Renal pelvis (tissue), 4 donors: ENCODE data around the gene CLEC17A. TPM values are rescaled to one million over a fixed set of nuclear protein-coding genes. Genes with fewer than 3 reads are reported as not detected.
"Not testable (repeated sequence)": the region's sequence is repeated elsewhere in the genome, so short reads cannot be mapped to it uniquely, and the experiment has no call there.

Source experiments
- DNase-seq: peaks from one replicate; pipeline ENCODE4 v3.0.0-alpha.2; 2013
- polyA plus RNA-seq, 3 donors: library from polyadenylated mRNA; unstranded; fragments of 120-200 nt; gene quantifications; one replicate each; pipeline ENCODE4 v1.2.1, GENCODE V29; 2013; ENCODE audit not compliant: insufficient read length in 3 of 3

CLEC17A gene
- polyA plus RNA-seq, 3 donors = 0.10 to 0.18 TPM; not detected in 1

DNA sequence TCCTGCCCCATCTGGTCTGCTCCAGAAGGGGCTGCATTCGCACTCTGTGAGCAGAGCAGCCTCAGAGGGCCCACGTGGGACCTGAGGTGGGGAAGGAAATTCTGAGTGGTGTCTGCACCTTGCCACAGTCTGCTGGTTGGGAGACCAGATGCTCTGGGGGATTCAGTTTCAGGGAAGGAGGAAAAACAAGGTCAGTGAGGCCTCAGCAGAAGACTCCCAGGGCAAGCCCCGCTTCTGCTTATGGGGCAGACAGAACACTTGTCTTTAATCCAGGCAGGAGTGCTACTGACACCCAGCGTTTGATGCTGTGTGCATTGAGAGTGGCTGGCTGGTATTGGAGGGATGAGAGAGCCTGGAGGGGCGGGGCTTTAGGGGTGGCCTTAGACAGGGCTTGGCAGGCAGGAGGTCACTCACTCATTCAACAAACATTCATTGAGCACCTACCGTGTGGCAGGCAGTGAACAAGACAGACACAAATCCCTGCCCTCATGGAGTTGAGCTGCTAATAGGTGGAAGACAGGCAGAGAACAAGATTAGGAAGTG is 4.9 kb upstream of the CLEC17A start:
- DNase-seq = no peak

GRCh38 chr19:14580623-14581237 is 2.2 kb upstream of the CLEC17A start:
- no peak for DNase-seq

DNA sequence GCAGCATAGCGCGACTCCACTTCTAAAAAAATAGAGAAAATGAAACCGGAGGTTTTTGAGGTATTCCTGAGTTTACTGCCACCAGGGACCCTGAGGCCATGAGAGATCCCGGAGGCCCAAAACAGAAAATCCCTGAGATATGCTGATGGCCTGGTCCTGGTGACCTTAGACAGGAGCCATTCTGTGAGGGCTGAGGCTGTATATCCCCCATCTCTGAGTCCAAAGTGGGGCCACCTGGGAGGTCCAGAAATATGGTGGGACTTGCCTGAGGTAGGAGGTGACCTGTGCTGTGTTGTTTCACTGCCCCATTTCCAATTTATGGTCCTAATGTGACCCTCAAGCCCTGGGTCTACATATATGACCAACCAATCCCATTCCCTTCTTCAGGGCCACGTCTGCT is 1.5 kb downstream of the CLEC17A start:
- DNase-seq = not testable (repeated sequence)

DNA sequence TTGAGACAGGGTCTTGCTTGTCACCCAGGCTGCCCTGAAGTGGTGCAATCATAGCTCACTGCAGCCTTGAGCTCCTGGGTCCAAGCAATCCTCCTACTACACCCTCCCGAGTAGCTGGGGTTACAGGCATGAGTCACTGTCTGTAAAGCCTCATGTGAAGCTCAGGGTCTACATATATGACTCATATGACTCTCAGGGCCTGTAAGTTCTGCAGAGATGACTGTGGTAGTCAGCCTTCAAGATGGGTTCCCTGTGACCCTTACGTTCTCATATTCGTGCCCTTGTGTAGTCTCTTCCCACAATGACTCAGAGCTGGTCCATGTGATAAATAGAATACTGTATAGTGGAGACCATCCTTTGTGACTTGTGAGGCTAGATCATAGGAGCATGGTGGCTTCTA is 2.3 kb downstream of the CLEC17A start:
- not testable (repeated sequence) for DNase-seq

DNA sequence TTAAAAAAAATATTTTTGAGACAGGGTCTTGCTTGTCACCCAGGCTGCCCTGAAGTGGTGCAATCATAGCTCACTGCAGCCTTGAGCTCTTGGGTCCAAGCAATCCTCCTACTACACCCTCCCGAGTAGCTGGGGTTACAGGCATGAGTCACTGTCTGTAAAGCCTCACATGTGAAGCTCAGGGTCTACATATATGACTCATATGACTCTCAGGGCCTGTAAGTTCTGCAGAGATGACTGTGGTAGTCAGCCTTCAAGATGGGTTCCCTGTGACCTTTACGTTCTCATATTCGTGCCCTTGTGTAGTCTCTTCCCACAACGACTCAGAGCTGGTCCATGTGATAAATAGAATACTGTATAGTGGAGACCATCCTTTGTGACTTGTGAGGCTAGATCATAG is 6.5 kb downstream of the CLEC17A start:
- not testable (repeated sequence) for DNase-seq

GRCh38 chr19:14595558-14595957 is 12.7 kb downstream of the CLEC17A start:
- no peak for DNase-seq

DNA sequence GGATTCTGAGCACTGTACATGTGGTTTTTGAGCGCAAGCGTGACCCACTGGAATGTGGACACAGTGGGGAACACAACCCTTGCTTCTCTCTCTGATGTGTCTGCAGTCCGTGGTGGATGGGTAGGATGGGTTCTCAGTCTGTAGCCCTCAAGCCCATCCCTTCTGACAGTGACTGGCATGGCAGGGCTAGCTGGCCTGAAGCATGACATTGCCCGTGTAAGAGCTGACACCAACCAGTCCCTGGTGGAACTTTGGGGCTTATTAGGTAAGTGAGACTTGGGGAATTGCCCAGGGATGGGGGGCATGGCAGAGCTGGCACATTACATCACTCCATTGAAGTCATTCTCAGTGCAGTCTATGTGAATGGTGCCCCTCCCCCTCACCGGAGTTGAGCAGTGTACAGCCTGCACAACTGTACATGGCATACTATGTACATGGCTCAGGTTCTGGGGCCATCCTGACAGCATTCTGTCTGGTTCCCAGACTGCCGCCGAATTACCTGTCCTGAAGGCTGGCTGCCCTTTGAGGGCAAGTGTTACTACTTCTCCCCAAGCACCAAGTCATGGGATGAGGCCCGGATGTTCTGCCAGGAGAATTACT is 16.8 kb downstream of the CLEC17A start:
- DNase-seq = no peak

GRCh38 chr19:14603990-14604387 is 21.1 kb downstream of the CLEC17A start:
- no peak for DNase-seq

DNA sequence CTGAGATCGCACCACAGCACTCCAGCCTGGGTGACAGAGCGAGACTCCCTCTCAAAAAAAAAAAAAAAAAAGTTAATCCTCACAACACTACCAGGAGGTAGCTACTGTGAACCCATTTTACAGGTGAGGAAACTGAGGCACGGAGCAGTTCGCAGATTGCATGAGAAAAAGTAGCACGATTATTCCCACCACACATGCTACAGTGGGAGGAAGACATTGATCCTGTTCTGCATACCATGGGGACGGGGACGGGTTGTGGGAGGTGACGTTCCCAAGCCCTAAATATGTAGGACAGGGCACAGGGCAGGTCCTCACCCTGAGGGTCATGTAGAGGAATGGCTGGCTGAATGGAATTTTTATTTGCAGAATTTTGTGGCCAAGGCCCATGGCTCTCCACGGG is 23.7 kb downstream of the CLEC17A start:
- no peak for DNase-seq

DNA sequence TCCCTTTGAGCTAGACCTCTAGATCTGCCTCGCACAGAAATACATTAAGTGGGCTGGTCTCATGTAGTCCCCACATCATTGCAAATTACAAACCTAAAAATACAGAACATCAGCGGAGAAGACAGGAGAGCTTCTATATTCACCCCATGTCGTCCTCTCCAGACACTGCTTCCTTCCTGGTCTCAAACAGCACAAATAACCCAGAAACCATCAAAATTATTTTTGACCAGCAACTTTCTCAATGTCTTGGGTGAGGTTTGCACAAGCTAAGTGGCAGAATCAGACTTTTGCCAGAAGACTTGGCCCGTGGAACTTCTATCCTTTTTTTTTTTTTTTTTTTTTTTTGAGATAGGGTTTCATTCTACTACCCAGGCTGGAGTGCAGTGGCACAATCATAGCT is 28.2 kb downstream of the CLEC17A start:
- no peak for DNase-seq

DNA sequence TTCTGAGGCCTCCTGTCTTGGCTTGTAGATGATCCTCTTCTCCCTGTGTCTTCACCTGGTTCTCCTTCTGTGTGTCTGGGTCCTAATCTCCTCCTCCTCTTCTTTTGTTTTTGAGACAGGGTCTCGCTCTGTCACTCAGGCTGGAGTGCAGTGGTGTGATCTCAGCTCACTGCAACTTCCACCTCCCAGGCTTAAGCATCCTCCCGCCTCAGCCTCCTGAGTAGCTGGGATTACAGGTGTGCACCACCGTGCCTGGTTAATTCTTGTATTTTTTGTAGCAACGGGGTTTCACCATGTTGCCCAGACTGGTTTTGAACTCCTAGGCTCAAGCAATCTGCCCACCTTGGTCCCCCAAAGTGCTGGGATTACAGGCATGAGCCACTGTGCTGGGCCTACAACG is 29.4 kb downstream of the CLEC17A start:
- not testable (repeated sequence) for DNase-seq

GRCh38 chr19:14612657-14613056 is 29.8 kb downstream of the CLEC17A start:
- no peak for DNase-seq

GRCh38 chr19:14613399-14614098 is 30.7 kb downstream of the CLEC17A start:
- not testable (repeated sequence) for DNase-seq

- DNase-seq = no peak
These were observed 31.2 kb downstream of the CLEC17A start for GRCh38 chr19:14614099-14614412.

GRCh38 chr19:14615623-14616022 is 32.7 kb downstream of the CLEC17A start:
- no peak for DNase-seq

GRCh38 chr19:14616407-14616806 is 33.5 kb downstream of the CLEC17A start:
- DNase-seq = no peak

DNA sequence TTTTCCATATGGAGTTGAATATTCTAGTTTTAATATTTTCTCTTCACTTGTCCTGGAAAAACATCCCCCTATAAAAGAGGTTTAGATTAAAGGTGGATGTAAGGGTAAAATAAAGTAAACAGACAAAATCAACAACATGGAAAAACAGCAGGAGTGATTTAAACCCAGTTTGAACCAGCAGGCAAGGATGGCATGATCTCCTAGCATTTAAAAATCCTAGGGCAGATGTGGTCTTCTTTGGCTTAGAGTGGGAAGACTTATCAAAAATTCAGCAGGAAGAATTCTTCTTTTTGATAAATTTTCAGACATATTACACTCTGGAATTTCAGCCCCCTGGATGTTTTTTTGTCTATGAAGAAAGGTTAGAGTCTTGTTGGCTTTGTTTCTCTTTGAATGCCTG is 36.5 kb downstream of the CLEC17A start:
- no peak for DNase-seq

DNA sequence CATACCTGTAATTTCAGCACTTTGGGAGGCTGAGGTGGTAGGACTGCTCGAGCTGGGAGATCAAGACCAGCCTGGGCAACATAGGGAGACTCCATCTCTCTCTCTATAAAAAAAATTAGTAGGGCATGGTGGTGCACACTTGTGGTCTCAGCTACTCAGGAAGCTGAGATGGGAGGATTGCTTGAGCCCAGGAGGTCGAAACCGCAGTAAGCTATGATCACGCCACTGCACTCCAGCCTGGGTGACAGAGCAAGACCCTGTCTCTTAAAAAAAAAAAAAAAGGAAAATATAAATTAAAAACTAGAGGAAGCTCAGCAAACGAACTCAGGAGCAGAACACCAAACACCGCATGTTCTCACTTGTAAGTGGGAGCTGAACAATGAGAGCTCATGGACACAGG is 41.6 kb downstream of the CLEC17A start:
- not testable (repeated sequence) for DNase-seq

DNA sequence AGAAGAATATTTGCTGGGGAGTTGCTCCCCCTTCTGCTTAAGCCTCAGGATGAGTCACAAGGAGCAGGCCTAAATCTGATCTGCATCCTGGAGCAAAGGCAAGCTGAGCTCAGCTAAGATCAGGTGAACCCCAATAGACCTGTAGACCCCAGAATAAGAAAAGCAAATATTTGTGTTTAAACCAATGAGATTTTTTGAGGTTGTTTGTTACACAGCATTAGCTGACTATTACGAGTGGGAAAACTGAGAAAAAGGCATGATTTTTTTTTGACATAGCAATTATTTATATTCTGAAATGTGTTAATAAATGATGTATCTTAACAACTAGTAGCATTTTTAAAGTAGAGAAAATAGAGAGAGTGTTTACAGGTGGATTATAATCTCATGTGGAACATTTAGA is 46.7 kb downstream of the CLEC17A start:
- DNase-seq = no peak

GRCh38 chr19:14632286-14632685 is 49.4 kb downstream of the CLEC17A start:
- no peak for DNase-seq

DNA sequence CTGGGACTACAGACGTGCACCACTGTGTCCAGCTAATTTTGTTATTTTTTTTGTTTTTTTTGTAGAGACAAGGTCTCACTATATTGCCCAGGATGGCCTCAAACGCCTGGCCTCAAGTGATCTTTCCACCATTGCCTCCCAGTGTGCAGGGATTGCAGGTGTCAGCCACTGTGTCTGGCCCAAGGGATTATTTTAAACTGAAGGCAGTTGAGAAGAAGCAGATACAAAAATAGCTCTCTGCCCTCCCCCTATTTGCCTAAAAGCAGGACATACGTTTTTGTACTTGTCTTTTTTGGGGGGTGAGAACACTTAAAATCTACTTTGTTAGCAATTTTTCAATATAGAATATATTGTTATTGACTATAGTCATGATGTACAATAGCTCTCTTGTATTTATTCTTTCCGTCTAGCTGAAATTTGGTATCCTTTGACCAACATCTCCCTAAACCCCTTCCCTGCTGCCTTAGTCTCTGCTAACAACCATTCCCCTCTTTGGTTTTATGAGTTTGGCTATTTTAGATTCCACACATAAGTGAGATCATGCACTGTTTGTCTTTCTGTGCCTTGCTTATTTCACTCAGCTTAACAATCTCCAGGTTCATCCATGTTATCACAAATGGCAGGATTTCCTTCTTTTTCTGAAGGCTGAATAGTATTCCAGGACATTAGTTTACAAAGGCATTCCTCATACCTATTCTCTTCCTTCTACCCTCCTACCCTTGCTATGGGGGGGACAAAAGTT is 56.8 kb downstream of the CLEC17A start:
- DNase-seq = no peak

DNA sequence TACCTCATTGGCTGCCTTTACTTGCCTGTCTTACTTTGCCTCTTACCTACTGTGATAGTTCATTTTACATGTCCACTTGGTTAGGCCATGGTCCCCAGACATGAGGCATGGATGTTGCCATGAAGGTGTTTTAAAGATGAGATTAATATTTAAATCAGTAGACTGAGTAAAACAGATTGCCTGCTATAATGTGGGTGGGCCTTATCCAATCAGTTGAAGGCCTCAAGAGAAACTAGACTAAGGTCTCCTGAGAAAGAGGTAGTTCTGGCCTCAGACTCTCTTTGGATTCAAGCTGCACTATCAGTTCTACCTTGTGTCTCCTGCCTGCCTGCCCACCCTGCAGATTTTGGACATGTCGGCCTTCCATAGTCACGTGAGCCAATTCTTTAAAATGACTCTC is 65.6 kb downstream of the CLEC17A start:
- no peak for DNase-seq

GRCh38 chr19:14649020-14649419 is 66.1 kb downstream of the CLEC17A start:
- DNase-seq = no peak
